Vagina (tissue), 2 donors: ENCODE measurements around the gene DPY19L1.
"Not testable (repeated sequence)": the region's sequence is repeated elsewhere in the genome, so short reads cannot be mapped to it uniquely, and the experiment has no call there.

Experiments used
- POLR2A ChIP-seq, 2 donors: fragments of 450-650 bp; IDR thresholded peaks; one replicate each; pipeline ENCODE4 v1.6.1; 2017; ENCODE audit warnings: antibody characterized with exemption in 2 of 2, mild to moderate bottlenecking in 2 of 2, moderate library complexity in 2 of 2
- TF ChIP-seq, protein P1 (sequence below), 3 experiments: fragments of 450-650 bp in 2 of 3; fragments of 200-600 bp in 1 of 3; sonication (generic) in 1 of 3; IDR thresholded peaks; one replicate each; pipeline ENCODE4 v1.5.1; 2017 to 2019; ENCODE audit warnings: antibody characterized with exemption in 3 of 3, mild to moderate bottlenecking in 2 of 3, moderate library complexity in 2 of 3

GRCh38 chr7:34906266-34906850 is 130.9 kb downstream of the DPY19L1 start:
- TF ChIP-seq, protein P1, sequence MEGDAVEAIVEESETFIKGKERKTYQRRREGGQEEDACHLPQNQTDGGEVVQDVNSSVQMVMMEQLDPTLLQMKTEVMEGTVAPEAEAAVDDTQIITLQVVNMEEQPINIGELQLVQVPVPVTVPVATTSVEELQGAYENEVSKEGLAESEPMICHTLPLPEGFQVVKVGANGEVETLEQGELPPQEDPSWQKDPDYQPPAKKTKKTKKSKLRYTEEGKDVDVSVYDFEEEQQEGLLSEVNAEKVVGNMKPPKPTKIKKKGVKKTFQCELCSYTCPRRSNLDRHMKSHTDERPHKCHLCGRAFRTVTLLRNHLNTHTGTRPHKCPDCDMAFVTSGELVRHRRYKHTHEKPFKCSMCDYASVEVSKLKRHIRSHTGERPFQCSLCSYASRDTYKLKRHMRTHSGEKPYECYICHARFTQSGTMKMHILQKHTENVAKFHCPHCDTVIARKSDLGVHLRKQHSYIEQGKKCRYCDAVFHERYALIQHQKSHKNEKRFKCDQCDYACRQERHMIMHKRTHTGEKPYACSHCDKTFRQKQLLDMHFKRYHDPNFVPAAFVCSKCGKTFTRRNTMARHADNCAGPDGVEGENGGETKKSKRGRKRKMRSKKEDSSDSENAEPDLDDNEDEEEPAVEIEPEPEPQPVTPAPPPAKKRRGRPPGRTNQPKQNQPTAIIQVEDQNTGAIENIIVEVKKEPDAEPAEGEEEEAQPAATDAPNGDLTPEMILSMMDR (IDR thresholded peaks at IDR 0.05), result not testable (repeated sequence)
- not testable (repeated sequence) for TF ChIP-seq POLR2A (IDR thresholded peaks at IDR 0.05)
